HG02610 (cell line): ENCODE data around the gene PHACTR4.
"Not testable (repeated sequence)": the region's sequence is repeated elsewhere in the genome, so short reads cannot be mapped to it uniquely, and the experiment has no call there.

ENCODE experiments used
- ATAC-seq: cut with Tn5 transposase; IDR thresholded peaks from one replicate; pipeline ENCODE4 v1.9.1; 2021; ENCODE audit warnings: mild to moderate bottlenecking, moderate library complexity; ENCODE audit not compliant: unreplicated experiment

PHACTR4 gene

DNA sequence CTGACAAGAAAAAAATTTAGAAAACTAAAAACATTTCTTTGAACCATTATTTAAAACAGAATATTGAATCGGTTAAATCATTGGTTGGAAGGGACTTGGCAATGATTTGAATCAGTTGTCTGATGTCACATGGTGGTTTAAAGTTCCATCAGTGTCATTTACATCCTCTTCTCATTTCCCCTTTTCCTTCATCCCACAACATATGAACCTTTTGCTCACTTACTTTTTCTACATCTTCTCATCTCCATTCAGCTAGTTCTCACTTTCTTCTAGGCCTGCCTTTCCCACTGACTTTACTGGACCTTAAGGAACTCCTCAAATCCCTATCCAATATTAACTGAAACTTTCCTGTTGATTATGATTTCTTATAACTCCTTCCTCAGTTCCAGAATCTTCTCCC is 58.5 kb downstream of the PHACTR4 start:
- ATAC-seq, result no peak

- ATAC-seq, result no peak
Observed at GRCh38 chr1:28428990-28429520, 59.5 kb downstream of the PHACTR4 start.

DNA sequence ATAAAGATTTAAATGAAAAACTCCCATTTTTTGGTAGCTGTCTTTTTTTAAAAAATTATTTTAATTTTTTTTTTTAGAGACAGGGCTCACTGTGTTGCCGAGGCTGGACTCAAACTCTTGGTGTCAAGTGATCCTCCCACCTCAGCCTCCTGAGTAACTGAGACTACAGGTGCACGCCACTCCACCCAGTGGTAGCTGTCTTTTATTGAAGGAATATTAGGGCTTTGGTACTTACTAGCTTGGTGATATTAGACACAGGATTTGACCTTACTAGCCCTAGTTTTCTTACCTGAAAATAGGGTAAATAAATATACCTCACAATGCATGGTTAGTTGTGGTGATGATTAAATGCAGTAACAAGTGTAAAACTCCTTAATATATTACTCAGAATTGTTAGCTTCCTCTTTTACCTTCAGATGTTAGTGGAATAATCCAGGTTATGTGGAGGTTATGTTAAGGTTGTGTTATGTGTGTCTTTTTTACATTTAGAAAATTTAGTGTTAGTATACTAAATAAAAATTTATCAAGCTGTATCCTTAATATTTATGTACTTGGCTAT is 66.8 kb downstream of the PHACTR4 start:
- no peak for ATAC-seq

DNA sequence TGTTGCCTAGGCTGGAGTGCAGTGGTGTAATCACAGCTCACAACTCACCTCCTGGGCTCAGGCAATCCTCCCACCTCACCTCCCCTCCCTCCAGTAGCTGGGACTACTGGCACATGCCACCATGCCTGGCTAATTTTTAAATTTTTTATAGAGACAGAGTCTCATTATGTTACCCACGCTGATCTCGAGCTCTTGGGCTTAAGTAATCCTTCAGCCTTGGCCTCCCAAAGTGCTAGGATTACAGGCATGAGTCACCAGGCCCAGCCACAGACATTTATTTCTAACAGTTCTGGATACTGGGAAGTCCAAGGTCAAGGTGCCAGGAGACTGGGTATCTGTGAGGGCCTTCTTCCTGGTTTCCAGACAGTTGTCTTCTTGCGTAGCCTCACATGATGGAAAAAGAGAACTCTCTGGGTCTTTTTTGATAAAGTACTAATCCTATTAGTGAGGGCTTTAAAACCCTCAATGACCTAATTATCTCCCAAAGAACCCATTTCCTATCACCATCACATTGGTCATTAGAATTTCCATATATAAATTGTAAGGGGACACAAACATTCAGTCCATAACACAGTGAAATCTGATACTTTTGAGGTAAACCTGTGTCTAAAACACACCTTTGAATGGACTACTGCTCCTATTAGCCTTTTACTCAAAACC is 67.9 kb downstream of the PHACTR4 start:
- peak; percentile 17 for ATAC-seq

DNA sequence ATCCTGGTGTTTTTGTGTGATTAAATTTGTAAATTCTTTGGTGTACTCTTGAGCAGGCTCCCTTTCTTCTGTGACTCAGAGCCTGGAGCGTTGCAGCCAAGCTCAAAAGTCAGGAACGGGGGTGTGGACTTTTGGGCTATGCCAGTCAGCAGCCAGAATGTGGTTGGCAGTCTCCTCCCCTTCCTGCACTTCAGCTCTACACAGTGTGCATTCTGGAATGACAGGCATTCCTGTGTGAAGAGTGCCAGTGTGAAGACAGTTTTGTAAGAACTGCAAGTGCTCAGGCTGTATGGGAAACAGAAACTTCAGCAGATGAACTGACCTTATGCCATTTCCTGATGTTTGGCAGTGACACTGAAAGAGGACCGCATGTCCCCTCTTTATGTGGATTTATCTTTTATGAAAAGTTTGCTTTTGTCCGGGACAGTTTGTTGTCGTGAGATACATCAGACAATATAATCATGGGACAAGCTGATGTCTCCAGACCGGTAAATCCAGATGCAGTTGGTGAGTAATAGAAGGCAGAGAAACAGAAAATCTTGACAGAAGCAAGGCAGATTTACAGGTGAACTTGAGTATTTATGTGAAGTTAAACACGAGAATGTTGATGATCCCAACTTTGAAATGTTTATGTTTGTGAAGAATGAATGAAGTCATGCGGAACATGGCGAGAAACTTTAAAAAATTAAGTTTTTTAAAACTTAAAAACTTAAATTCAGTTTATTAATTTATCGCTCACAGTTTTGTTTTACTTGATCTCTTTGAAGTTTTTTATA is 68.6 kb downstream of the PHACTR4 start:
- ATAC-seq, result peak; percentile 58

DNA sequence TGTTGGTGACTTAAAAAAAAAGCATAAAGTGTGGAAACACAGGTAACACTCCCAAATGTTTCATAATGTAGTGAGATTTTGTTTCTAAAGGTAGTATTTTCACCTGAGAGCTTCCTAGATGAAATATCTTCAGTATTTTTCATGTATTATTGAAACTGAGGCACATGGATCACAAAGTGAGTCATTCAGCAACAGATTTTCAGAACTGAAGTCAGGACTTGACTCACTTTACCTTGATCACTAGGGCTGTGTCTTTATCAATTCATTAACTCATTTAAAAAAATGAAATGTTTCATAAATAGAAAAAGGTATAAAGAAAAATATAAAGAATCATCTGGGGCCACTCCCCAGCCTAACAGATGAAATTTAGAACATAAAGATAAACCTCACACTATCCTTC is 69.8 kb downstream of the PHACTR4 start:
- ATAC-seq, result no peak

DNA sequence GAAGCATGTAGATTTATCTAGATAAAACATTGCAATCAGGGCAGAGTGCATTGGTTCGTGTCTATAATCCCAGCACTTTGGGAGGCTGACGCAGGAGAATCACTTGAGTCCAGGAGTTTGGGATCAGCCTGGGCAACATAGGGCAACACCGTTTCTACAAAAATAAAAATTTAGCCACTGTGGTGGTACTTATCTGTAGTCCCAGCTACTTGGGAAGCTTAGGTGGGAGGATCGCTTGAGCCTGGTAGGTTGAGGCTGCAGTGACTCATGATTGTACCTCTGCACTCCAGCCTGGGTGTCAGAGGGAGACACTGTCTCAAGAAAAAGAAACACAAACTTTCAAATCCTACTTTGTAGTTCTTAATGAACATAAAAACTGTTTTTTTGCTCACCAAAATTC is 72.1 kb downstream of the PHACTR4 start:
- no peak for ATAC-seq

DNA sequence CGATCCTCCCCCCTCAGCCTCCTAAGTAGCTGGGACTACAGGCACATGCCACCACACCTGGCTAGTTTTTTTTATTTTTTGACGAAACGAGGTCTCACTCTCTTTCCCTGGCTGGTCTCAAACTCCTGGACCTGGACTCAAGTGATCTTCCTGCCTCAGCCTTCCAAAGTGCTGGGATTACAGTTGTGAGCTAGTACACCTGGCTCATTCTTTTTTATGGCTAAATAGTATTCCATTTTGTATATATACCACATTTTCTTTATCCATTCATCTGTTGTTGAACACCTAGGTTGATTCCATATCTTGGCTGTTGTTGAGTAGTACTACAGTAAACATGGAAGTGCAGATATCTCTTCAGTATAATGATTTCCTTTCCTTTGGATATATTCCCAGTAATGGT is 74.0 kb downstream of the PHACTR4 start:
- ATAC-seq, result no peak

GRCh38 chr1:28447679-28448078 is 78.1 kb downstream of the PHACTR4 start:
- ATAC-seq, result no peak

DNA sequence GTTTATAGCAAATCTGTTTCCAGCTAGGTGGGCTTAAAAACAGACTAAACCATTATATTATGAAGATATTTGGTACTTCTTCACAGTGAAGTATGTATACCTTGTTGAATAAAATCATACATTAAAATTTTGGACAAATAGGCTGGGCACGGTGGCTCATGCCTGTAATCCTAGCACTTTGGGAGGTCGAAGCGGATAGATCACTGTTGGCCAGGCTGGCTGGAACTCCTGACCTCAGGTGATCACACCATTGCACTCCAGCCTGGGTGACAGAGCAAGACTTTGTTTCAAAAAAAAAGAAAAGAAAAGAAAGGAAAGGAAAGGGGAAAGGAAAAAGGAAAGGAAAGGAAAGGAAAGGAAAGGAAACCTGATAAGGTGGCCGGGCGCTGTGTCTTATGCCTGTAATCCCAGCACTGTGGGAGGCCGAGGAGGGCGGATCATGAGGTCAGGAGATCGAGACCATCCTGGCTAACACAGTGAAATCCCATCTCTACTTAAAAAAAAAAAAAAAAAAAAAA is 78.6 kb downstream of the PHACTR4 start:
- ATAC-seq, result not testable (repeated sequence)

GRCh38 chr1:28449904-28450303 is 80.4 kb downstream of the PHACTR4 start:
- peak; percentile 64 for ATAC-seq

- ATAC-seq, result no peak
Observed at GRCh38 chr1:28450561-28450960, 81.0 kb downstream of the PHACTR4 start.

GRCh38 chr1:28451011-28451410 is 81.5 kb downstream of the PHACTR4 start:
- ATAC-seq, result no peak

DNA sequence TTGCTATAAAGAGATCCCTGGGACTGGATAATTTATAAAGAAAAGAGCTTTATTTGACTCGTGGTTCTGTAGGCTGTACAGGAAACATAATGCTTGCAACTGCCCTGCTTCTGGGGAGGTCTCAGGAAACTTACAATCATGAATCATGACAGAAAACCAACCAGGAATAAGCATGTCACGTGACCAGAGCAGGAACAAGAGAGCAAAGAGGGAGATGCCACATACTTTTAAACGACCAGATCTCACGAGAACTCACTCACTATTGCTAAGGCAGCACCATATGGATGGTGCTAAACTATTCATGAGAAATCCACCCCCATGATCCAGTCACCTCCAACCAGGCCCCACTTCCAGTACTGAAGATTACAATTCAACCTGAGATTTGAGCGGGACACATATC is 86.5 kb downstream of the PHACTR4 start:
- ATAC-seq, result no peak

DNA sequence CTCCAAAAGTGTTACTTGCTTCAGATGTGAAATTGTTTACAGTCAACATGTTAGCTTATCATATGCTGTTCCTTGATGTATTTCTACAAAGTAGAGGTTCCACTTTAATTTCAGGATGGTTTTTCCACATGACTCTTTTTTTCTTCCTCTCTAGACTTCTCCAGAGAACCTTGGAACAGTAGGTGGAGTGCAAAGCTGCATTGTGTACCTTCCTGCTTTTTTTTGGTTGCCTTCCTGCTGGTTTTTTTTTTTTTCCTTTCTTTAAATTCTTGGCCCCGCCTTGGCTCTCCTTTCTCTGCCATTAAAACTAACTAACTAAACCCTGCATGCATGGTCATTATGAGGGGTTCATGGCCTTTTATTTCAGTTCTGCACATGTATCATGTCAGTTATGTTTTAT is 88.1 kb downstream of the PHACTR4 start:
- no peak for ATAC-seq

- ATAC-seq, result no peak
Observed at GRCh38 chr1:28458237-28459228, 89.0 kb downstream of the PHACTR4 start.

GRCh38 chr1:28466226-28466778 is 96.8 kb downstream of the PHACTR4 start:
- no peak for ATAC-seq

DNA sequence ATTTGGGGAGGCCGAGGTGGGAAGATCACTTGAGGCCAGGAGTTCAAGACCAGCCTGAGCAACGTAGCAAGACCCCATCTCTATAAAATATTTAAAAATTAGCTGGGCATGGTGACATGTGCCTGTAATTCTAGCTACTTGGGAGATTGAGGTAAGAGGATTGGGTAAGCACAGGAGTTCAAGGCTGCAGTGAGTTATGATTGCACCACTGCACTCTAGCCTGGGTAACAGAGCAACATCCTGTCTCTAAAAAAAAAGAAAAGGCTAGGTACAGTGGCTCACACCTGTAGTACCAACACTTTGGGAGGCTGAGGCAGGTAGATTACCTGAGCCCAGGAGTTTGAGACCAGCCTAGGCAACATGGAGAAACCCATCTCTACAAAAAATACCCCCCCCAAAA is 100.6 kb downstream of the PHACTR4 start:
- ATAC-seq, result no peak

- not testable (repeated sequence) for ATAC-seq
Observed at GRCh38 chr1:28479497-28479896, 110.0 kb downstream of the PHACTR4 start.

DNA sequence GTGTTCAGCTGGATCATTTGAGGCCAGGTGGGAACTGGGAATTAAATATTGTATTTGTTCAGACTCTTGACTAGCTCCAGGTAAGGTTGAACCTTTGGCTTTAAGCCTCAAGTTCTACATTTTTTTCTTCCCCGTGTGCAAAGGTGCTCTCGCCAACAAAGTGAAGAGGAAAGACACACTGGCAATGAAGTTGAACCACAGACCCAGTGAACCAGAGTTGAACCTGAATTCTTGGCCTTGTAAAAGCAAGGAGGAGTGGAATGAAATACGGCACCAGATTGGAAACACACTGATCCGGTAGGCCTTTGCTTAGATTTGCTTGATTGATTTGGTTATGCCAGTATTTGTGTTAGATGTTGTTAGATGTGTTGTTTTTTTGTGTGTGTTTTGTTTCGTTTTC is 110.8 kb downstream of the PHACTR4 start:
- ATAC-seq, result no peak
